Panc1 (cell line): ENCODE results near the gene FAM186B.

Experiments
- CTCF ChIP-seq: fragments of 450-650 bp; IDR thresholded peaks from 2 replicates; pipeline ENCODE4 v1.5.1; 2017; ENCODE audit warnings: mild to moderate bottlenecking
- POLR2AphosphoS5 ChIP-seq: IDR thresholded peaks from 2 replicates; pipeline ENCODE4 v1.6.1; 2012; ENCODE audit warnings: mild to moderate bottlenecking, low read depth, low read length, moderate library complexity

GRCh38 chr12:49585477-49586459 is 19.7 kb downstream of the FAM186B start:
- no peak for TF ChIP-seq CTCF
- no peak for TF ChIP-seq POLR2AphosphoS5
